Sigmoid colon (tissue), 4 donors: ENCODE measurements around the gene SUV39H2.

Experiments
- CTCF ChIP-seq, 4 experiments: fragments of 450-650 bp in 3 of 4; fragments of 200-600 bp in 1 of 4; IDR thresholded peaks; one replicate each; pipeline ENCODE4 v1.5.1; 2016 to 2019; ENCODE audit warnings: antibody characterized with exemption in 4 of 4, mild to moderate bottlenecking in 3 of 4, moderate library complexity in 2 of 4
- EP300 ChIP-seq, 4 donors: sonication (generic); formaldehyde crosslinking; IDR thresholded peaks; one replicate each; pipeline ENCODE4 v1.6.1; 2017; ENCODE audit warnings: antibody characterized with exemption in 4 of 4
- POLR2A ChIP-seq, 2 donors: fragments of 450-650 bp; IDR thresholded peaks; one replicate each; pipeline ENCODE4 v1.6.1; 2016; ENCODE audit warnings: antibody characterized with exemption in 2 of 2, mild to moderate bottlenecking in 2 of 2, moderate library complexity in 2 of 2
- POLR2AphosphoS5 ChIP-seq, 4 donors: sonication (generic); formaldehyde crosslinking; IDR thresholded peaks; one replicate each; pipeline ENCODE4 v1.6.1; 2017; ENCODE audit warnings: antibody characterized with exemption in 4 of 4

- no peak for TF ChIP-seq POLR2A (IDR thresholded peaks at IDR 0.05)
- TF ChIP-seq CTCF (IDR thresholded peaks at IDR 0.05) = no peak
- no peak for TF ChIP-seq POLR2AphosphoS5 (IDR thresholded peaks at IDR 0.05)
- TF ChIP-seq EP300 (IDR thresholded peaks at IDR 0.05) = no peak
These were observed 28.1 kb downstream of the SUV39H2 start for GRCh38 chr10:14906765-14907164.
